Endothelial cell (in vitro differentiated cells): ENCODE results near the gene PDE10A. TPM values are rescaled to one million over a fixed set of nuclear protein-coding genes. Genes with fewer than 3 reads are reported as not detected.

Experiments used
- DNase-seq: peaks from one replicate; pipeline ENCODE4 v3.0.0; 2021; ENCODE audit warnings: low spot score
- H3K27ac Mint-ChIP-seq: one replicate; pipeline ENCODE4 v1.8.0; 2021; ENCODE audit warnings: mixed read lengths, inconsistent platforms; ENCODE audit not compliant: unreplicated experiment
- H3K27me3 Mint-ChIP-seq: one replicate; pipeline ENCODE4 v1.8.0; 2021; ENCODE audit warnings: mild to moderate bottlenecking, moderate library complexity, mixed read lengths, inconsistent platforms; ENCODE audit not compliant: unreplicated experiment
- H3K36me3 Mint-ChIP-seq: one replicate; pipeline ENCODE4 v1.8.0; 2021; ENCODE audit warnings: mild to moderate bottlenecking, low read depth, mixed read lengths, inconsistent platforms; ENCODE audit not compliant: unreplicated experiment
- H3K4me1 Mint-ChIP-seq: one replicate; pipeline ENCODE4 v1.8.0; 2021; ENCODE audit warnings: mild to moderate bottlenecking, mixed read lengths, inconsistent platforms; ENCODE audit not compliant: unreplicated experiment
- H3K4me3 Mint-ChIP-seq: one replicate; pipeline ENCODE4 v1.8.0; 2021; ENCODE audit warnings: mild to moderate bottlenecking, mixed read lengths, inconsistent platforms; ENCODE audit not compliant: unreplicated experiment
- H3K9me3 Mint-ChIP-seq: one replicate; pipeline ENCODE4 v1.8.0; 2021; ENCODE audit warnings: mixed read lengths, inconsistent platforms; ENCODE audit not compliant: unreplicated experiment
- total RNA-seq: library from RNA; stranded (reverse); fragmentation: NEBNext Ultra II Directional; extraction: Animal tissue kit (Norgen Biotek cat#: 25700); gene quantifications from one replicate; pipeline ENCODE4 v1.2.1, GENCODE V29; 2021; ENCODE audit not compliant: unreplicated experiment
- TF ChIP-seq, protein P1 (sequence below): fragments of 200-600 bp; sonication (generic); IDR thresholded peaks from one replicate; pipeline ENCODE4 v1.5.0; 2021; ENCODE audit warnings: antibody characterized with exemption; ENCODE audit not compliant: unreplicated experiment

Gene PDE10A
- total RNA-seq, 1 donor from 2014 or later, result 11.5 TPM

DNA sequence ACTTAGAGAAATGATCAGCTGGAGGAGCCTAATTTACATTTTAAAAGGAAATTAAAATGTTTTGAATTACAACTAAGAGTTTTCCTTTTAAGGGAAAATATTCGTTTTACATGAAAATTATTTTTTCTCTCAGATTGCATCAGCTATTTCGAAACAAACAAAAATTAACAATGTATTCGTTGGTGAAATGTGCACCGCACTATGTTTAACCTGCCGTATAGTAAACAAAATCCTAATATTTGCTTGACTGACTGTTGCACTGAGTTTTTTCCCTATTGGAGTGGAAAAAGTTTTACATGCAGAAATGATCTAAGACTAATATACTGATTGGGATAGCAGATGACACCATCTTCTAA is 5.7 kb downstream of the PDE10A start:
- Mint-ChIP-seq H3K9me3 (no peaks in the 10 kb centered on the region), H3K36me3 (no peaks in the 10 kb centered on the region), H3K27ac (no peak overlapping the region), H3K27me3 (peaks cover 10% of the 10 kb centered on the region), H3K4me1 (peaks cover 17% of the 10 kb centered on the region), H3K4me3 (no peak overlapping the region)
- TF ChIP-seq, protein P1, sequence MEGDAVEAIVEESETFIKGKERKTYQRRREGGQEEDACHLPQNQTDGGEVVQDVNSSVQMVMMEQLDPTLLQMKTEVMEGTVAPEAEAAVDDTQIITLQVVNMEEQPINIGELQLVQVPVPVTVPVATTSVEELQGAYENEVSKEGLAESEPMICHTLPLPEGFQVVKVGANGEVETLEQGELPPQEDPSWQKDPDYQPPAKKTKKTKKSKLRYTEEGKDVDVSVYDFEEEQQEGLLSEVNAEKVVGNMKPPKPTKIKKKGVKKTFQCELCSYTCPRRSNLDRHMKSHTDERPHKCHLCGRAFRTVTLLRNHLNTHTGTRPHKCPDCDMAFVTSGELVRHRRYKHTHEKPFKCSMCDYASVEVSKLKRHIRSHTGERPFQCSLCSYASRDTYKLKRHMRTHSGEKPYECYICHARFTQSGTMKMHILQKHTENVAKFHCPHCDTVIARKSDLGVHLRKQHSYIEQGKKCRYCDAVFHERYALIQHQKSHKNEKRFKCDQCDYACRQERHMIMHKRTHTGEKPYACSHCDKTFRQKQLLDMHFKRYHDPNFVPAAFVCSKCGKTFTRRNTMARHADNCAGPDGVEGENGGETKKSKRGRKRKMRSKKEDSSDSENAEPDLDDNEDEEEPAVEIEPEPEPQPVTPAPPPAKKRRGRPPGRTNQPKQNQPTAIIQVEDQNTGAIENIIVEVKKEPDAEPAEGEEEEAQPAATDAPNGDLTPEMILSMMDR, result no peak
- DNase-seq, result no peak

DNA sequence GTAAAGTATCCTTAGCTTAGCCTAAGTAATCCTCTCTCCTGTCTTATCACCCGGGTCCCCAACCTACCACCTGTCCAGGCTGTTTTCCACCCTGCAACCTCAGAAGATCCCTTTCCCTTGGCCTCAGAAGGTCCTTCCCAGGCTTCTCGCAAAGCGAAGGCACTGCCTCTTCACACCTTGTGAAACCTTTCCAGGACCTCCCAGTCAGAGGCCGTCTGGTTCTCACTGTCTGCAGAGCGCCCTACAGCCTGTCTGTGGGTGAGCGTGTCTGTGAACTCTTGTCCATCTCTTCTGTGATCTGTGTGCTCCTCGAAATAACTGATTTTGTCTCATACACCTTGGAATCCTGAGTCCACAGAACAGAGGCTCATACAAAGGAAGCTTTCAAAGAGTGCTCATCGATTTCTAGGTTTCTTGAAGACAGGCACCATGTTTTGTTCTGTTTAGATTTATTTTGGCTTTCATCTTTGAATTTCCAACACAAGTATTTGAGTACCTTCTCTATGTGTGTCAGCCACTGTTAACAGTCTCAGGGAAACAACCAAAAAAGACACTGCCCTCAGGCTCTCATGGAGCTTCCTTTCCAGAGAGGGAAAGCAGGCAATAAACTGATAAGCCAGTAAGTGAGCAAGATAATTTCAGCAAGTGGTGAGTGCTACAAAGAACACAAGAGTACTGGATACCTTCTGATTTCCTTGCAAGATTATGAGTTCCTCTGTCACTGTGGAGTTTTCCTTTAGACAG is 6.3 kb downstream of the PDE10A start:
- Mint-ChIP-seq H3K4me1 (peaks cover 17% of the 10 kb centered on the region), H3K27ac (no peak overlapping the region), H3K36me3 (no peaks in the 10 kb centered on the region), H3K9me3 (no peaks in the 10 kb centered on the region), H3K4me3 (no peak overlapping the region), H3K27me3 (peaks cover 10% of the 10 kb centered on the region)
- TF ChIP-seq, protein P1, result no peak
- no peak for DNase-seq

DNA sequence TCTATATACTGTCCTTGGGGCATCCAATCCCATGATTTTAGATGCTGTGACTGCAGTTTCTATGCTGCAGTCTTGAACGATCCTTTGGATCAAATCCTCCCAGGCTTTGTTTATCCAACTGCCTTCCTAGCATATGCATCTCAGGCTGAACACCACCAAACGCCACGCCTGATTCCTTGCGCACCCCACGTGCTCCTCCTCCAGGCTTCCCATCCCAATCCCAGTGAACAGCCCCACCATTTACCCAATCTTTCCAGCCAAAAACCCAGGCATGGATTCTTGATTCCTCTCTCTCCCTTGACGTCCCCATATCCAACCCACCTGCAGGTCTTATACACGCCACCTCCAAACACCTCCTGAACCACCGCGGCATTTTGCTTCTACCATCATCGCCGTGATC is 7.8 kb downstream of the PDE10A start:
- DNase-seq, result no peak
- TF ChIP-seq, protein P1, result no peak
- peaks cover 17% of the 10 kb centered on the region for H3K4me1 Mint-ChIP-seq
- H3K4me3 Mint-ChIP-seq, result no peak overlapping the region
- H3K27ac Mint-ChIP-seq, result no peak overlapping the region
- no peaks in the 10 kb centered on the region for H3K9me3 Mint-ChIP-seq
- peaks cover 10% of the 10 kb centered on the region for H3K27me3 Mint-ChIP-seq
- H3K36me3 Mint-ChIP-seq, result no peaks in the 10 kb centered on the region

DNA sequence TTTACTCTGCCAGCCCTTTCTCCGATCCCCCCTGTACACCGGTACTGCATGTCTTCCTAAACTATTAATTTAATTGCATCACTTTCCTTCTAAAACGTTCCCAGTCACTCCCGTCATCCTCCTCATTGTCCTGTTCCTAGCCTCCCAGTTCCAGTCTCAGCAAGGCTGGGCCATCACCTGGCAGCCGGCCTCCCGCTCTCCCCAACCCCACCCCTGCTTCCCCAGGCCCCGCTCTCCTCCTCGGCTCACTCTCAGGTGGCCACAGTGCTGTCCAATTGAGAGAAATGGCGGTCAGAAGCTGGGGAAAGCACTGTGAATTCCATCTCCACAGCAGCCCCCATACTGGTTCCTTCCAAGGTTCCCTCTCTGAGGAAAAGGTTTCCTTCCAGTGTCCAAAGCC is 8.9 kb downstream of the PDE10A start:
- H3K4me3 Mint-ChIP-seq, result no peak overlapping the region
- TF ChIP-seq, protein P1, result no peak
- peaks cover 3% of the 10 kb centered on the region for H3K27me3 Mint-ChIP-seq
- DNase-seq, result no peak
- no peaks in the 10 kb centered on the region for H3K9me3 Mint-ChIP-seq
- peaks cover 21% of the 10 kb centered on the region for H3K4me1 Mint-ChIP-seq
- no peak overlapping the region for H3K27ac Mint-ChIP-seq
- H3K36me3 Mint-ChIP-seq, result no peaks in the 10 kb centered on the region

DNA sequence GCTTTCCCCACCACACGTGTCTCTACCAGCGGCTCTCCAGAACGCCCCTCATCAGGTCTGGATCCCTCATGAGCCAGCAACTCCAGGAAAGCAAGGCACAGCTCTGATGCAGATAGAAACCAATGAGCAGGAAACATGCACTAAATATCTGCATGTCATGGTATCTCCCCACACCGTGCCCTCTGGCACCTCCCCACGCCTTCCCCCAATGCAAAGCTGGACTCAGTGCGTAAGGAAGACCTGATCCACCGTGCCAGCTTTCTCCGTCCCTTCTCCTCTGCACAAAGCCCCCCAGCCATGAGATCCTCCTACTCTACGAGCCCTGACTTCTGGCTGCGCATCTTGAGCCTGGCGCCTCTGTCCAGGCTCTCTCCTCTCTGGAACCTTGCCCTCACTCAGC is 9.4 kb downstream of the PDE10A start:
- Mint-ChIP-seq H3K4me1 (peaks cover 26% of the 10 kb centered on the region), H3K9me3 (no peaks in the 10 kb centered on the region), H3K27me3 (peaks cover 3% of the 10 kb centered on the region), H3K4me3 (no peak overlapping the region), H3K27ac (no peak overlapping the region), H3K36me3 (no peaks in the 10 kb centered on the region)
- TF ChIP-seq, protein P1, result no peak
- DNase-seq, result no peak
